ENCODE results near the gene SKIDA1.
A peak's percentile ranks its signal among the peaks of the same experiment; 100 is the strongest.

SKIDA1 gene

GRCh38 chr10:21529032-21529910 lies 3.8 kb upstream of the SKIDA1 start:
- no peak for DNase-seq (ENCODE audit: low read depth in 3 of 3)

GRCh38 chr10:21528236-21529031 lies 3.0 kb upstream of the SKIDA1 start:
- DNase-seq (ENCODE audit: low read depth in 3 of 3), result no peak

GRCh38 chr10:21527598-21528235 lies 2.2 kb upstream of the SKIDA1 start:
- DNase-seq (ENCODE audit: low read depth in 3 of 3), result no peak

- peak in 1 of 3 experiments; percentile 51 for DNase-seq (ENCODE audit: low read depth in 3 of 3)
Measured at GRCh38 chr10:21526860-21527597, 1.5 kb upstream of the SKIDA1 start.

GRCh38 chr10:21526188-21526859 lies 842 bp upstream of the SKIDA1 start:
- DNase-seq (ENCODE audit: low read depth in 3 of 3), result peak in 2 of 3 experiments; percentile 23 to 55

GRCh38 chr10:21524526-21525366 lies 736 bp downstream of the SKIDA1 start:
- no peak for DNase-seq (ENCODE audit: low read depth in 3 of 3)

GRCh38 chr10:21524131-21524525 lies 1.4 kb downstream of the SKIDA1 start:
- DNase-seq (ENCODE audit: low read depth in 3 of 3), result no peak

GRCh38 chr10:21523557-21524008 lies 1.9 kb downstream of the SKIDA1 start:
- no peak for DNase-seq (ENCODE audit: low read depth in 3 of 3)

- DNase-seq (ENCODE audit: low read depth in 3 of 3), result no peak
Measured at GRCh38 chr10:21522631-21523406, 2.7 kb downstream of the SKIDA1 start.

- no peak for DNase-seq (ENCODE audit: low read depth in 3 of 3)
Measured at GRCh38 chr10:21521751-21522533, 3.5 kb downstream of the SKIDA1 start.

- no peak for DNase-seq (ENCODE audit: low read depth in 3 of 3)
Measured at GRCh38 chr10:21520949-21521348, 4.5 kb downstream of the SKIDA1 start.

- DNase-seq (ENCODE audit: low read depth in 3 of 3), result no peak
Measured at GRCh38 chr10:21520509-21520908, 5.0 kb downstream of the SKIDA1 start.

GRCh38 chr10:21519941-21520436 lies 5.5 kb downstream of the SKIDA1 start:
- DNase-seq (ENCODE audit: low read depth in 3 of 3), result no peak

GRCh38 chr10:21519397-21519933 lies 6.0 kb downstream of the SKIDA1 start:
- no peak for DNase-seq (ENCODE audit: low read depth in 3 of 3)

GRCh38 chr10:21518641-21519396 lies 6.7 kb downstream of the SKIDA1 start:
- no peak for DNase-seq (ENCODE audit: low read depth in 3 of 3)

- DNase-seq (ENCODE audit: low read depth in 3 of 3), result no peak
Measured at GRCh38 chr10:21518149-21518640, 7.3 kb downstream of the SKIDA1 start.
